Stimulated activated CD4-positive, alpha-beta T cell treated with anti-CD3 and anti-CD28 coated beads, Interleukin-15, amount 100 ng/mL, for 24 hours (primary cell): ENCODE results near the gene RAD51B.
"Not testable (repeated sequence)": the region's sequence is repeated elsewhere in the genome, so short reads cannot be mapped to it uniquely, and the experiment has no call there.

Source experiments
- DNase-seq: peaks from one replicate; pipeline ENCODE4 v3.0.0-alpha.2; 2020

The RAD51B gene

GRCh38 chr14:67987606-67988005 lies 168.0 kb downstream of the RAD51B start:
- DNase-seq = no peak

- not testable (repeated sequence) for DNase-seq
Measured at GRCh38 chr14:67988210-67988609, 168.6 kb downstream of the RAD51B start.

GRCh38 chr14:67990576-67990975 lies 171.0 kb downstream of the RAD51B start:
- DNase-seq = no peak

- no peak for DNase-seq
Measured at GRCh38 chr14:67994531-67994930, 175.0 kb downstream of the RAD51B start.

- no peak for DNase-seq
Measured at GRCh38 chr14:67996235-67996634, 176.7 kb downstream of the RAD51B start.

- no peak for DNase-seq
Measured at GRCh38 chr14:67998834-67999233, 179.3 kb downstream of the RAD51B start.

- no peak for DNase-seq
Measured at GRCh38 chr14:67999290-67999689, 179.7 kb downstream of the RAD51B start.

GRCh38 chr14:67999705-68000384 lies 180.3 kb downstream of the RAD51B start:
- DNase-seq = no peak

- no peak for DNase-seq
Measured at GRCh38 chr14:68000511-68000910, 180.9 kb downstream of the RAD51B start.

GRCh38 chr14:68008491-68008890 lies 188.9 kb downstream of the RAD51B start:
- DNase-seq = no peak

GRCh38 chr14:68011406-68012028 lies 191.9 kb downstream of the RAD51B start:
- no peak for DNase-seq

GRCh38 chr14:68012871-68013270 lies 193.3 kb downstream of the RAD51B start:
- no peak for DNase-seq

- no peak for DNase-seq
Measured at GRCh38 chr14:68013326-68013725, 193.7 kb downstream of the RAD51B start.

- DNase-seq = no peak
Measured at GRCh38 chr14:68014771-68015170, 195.2 kb downstream of the RAD51B start.

- DNase-seq = no peak
Measured at GRCh38 chr14:68015356-68016254, 196.0 kb downstream of the RAD51B start.

- DNase-seq = no peak
Measured at GRCh38 chr14:68016255-68016914, 196.8 kb downstream of the RAD51B start.

GRCh38 chr14:68018598-68018997 lies 199.0 kb downstream of the RAD51B start:
- DNase-seq = no peak

- no peak for DNase-seq
Measured at GRCh38 chr14:68020493-68020892, 200.9 kb downstream of the RAD51B start.

- DNase-seq = no peak
Measured at GRCh38 chr14:68020999-68021663, 201.6 kb downstream of the RAD51B start.

GRCh38 chr14:68027276-68027675 lies 207.7 kb downstream of the RAD51B start:
- DNase-seq = no peak

- no peak for DNase-seq
Measured at GRCh38 chr14:68028075-68028474, 208.5 kb downstream of the RAD51B start.

- DNase-seq = not testable (repeated sequence)
Measured at GRCh38 chr14:68031011-68031410, 211.4 kb downstream of the RAD51B start.

GRCh38 chr14:68032154-68032553 lies 212.6 kb downstream of the RAD51B start:
- no peak for DNase-seq
